Stimulated activated CD4-positive, alpha-beta T cell treated with anti-CD3 and anti-CD28 coated beads, Interleukin-4, amount 100 ng/mL, for 1 hour (primary cell): ENCODE results near the gene SLF2.

Source experiments
- DNase-seq: peaks from one replicate; pipeline ENCODE4 v3.0.0-alpha.2; 2020

The SLF2 gene

DNA sequence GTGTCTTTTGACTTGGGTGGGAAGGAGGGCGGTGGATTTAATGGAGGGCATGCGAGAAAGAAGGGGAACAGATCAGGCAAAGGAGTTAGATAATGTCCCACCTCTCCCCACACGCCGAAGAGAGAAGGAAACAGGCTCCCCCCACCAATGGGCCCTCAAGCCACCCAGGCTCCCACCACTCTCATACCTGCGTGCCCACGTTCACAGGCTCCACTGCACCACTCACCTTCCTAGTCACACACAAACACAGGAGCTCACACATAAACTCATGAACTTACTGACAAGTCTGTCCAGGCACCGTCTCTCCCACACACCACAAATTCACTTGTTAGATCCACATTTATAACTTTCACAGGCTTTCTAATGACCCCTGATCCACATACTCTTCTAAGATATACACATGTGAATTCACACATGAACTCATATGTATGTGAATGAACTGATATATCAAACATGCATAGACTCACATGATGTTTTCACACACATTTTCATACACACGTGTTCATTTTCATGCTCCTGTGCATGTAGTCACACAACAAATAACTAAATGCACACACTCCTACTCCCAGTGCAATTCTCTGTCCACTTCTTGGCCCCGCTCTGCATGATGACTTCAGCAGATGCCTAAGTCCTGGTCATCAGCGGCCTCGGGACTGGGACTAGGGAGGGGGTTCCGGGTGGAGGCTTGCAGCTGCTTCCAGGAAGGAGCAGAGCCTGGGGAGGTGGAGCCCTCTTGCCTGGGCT, 88.3 kb downstream of the SLF2 start:
- DNase-seq = no peak

DNA sequence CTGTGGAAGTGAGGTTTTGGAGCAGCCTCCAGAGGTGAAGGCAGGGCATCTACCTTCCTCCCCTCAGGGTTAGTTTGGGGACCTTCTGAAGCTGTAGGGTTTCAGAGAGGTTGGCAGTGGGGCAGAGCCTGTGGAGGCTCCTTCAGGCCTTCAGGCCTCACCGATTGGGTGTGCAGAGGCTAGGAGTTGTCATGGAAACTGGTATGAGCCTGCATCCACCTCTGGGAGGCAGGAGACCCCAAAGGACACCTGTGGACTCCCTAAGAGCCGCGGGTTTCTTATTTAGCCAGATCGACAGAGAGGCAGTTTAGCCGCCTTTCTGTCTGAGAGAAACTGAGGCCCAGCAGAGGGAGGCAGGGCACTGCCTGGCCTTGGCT, 88.9 kb downstream of the SLF2 start:
- DNase-seq = no peak

DNA sequence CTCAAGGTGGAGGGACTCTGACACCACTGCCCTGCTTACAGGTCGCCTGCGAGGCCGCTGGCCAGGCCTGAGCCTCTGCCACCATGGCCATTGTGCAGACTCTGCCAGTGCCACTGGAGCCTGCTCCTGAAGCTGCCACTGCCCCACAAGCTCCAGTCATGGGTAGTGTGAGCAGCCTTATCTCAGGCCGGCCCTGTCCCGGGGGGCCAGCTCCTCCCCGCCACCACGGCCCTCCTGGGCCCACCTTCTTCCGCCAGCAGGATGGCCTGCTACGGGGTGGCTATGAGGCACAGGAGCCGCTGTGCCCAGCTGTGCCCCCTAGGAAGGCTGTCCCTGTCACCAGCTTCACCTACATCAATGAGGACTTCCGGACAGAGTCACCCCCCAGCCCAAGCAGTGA, 89.7 kb downstream of the SLF2 start:
- no peak for DNase-seq

DNA sequence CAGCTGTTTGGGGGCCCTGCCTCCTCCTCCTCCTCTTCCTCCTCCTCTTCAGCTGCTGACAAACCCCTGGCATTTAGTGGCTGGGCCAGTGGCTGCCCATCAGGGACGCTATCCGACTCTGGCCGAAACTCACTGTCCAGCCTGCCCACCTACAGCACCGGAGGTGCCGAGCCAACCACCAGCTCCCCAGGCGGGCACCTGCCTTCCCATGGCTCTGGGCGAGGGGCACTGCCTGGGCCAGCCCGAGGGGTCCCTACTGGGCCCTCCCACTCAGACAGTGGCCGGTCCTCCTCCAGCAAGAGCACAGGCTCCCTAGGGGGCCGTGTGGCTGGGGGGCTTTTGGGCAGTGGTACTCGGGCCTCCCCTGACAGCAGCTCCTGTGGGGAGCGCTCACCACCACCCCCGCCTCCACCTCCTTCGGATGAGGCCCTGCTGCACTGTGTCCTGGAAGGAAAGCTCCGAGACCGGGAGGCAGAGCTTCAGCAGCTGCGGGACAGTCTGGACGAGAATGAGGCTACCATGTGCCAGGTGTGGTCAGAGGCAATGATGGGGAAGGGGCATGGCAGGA, 91.0 kb downstream of the SLF2 start:
- no peak for DNase-seq

DNA sequence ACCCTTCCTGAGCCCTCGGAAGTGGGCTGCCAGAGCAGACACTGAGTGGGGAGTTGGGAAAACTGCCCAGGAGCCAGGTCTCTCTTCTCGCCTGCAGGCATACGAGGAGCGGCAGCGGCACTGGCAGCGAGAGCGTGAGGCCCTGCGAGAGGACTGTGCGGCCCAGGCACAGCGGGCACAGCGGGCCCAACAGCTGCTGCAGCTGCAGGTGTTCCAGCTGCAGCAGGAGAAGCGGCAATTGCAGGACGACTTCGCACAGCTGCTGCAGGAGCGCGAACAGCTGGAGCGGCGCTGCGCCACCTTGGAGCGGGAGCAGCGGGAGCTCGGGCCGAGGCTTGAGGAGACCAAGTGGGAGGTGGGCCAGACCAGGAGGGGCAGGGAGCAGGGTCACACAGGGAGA, 92.6 kb downstream of the SLF2 start:
- DNase-seq = no peak

DNA sequence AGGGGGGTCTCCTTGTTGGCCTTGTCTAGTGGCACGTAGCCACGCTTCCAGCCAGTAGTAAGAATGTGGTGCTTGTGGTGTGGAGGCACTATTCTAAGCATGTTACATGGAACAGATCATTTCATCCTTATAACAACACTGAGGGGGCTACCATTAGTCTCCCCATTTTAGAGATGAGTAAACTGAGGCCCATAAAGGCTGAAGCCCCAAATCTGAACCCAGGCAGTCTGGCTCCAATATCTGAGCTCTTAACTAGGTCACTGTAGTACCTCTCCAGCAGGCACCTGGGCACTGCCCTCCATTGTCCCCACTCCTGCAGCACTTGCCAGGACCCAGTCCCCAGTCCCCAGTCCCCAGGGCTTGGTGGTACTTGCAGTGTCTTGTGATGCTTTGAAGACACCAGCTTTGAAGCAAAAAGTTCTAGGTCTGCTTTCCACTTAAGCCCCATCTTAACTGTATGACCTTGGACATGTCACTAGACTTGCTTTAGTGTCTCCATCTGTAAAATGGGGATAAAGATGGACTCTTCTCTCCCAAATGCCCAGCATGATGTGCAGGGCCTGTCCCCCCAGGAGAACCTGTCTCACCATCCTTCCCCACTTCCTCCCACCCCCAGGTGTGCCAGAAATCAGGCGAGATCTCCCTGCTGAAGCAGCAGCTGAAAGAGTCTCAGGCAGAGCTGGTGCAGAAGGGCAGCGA, 93.3 kb downstream of the SLF2 start:
- DNase-seq = no peak

DNA sequence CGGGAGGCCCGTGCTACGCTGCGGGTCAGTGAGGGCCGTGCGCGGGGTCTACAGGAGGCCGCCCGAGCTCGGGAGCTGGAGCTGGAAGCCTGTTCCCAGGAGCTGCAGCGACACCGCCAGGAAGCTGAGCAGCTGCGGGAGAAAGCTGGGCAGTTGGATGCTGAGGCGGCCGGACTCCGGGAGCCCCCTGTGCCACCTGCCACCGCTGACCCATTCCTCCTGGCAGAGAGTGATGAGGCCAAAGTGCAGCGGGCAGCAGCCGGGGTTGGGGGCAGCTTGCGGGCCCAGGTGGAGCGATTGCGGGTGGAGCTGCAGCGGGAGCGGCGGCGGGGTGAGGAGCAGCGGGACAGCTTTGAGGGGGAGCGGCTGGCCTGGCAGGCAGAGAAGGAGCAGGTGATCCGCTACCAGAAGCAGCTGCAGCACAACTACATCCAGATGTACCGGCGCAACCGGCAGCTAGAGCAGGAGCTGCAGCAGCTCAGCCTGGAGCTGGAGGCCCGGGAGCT, 93.9 kb downstream of the SLF2 start:
- no peak for DNase-seq

DNA sequence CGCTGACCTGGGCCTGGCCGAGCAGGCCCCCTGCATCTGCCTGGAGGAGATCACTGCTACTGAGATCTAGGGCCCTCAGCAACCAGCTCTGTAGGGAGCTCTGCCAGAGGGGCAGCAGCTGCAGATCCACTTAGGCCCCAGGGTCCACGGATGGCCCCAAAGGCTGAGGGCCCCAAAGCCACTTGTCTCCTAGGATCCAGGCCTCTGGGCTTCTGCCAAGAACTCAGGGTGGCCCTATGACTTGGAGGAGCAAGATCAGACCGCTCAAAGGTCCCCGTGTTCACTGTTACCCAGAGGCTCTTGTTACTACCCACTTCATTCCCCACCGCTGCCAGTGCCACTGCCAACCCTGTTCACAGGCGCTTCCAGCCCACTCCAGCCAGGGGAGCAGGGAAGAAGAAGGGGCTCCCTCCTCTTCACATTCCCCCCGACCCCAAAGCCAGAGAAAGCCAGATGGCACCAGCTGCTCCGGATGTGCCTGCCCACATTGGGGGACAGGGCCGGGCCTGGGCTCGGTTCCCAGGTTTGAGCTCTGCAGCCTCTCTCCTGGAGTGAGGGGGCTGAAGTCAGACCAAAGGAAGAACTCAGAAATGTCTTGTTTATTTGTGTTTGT, 94.4 kb downstream of the SLF2 start:
- no peak for DNase-seq

DNA sequence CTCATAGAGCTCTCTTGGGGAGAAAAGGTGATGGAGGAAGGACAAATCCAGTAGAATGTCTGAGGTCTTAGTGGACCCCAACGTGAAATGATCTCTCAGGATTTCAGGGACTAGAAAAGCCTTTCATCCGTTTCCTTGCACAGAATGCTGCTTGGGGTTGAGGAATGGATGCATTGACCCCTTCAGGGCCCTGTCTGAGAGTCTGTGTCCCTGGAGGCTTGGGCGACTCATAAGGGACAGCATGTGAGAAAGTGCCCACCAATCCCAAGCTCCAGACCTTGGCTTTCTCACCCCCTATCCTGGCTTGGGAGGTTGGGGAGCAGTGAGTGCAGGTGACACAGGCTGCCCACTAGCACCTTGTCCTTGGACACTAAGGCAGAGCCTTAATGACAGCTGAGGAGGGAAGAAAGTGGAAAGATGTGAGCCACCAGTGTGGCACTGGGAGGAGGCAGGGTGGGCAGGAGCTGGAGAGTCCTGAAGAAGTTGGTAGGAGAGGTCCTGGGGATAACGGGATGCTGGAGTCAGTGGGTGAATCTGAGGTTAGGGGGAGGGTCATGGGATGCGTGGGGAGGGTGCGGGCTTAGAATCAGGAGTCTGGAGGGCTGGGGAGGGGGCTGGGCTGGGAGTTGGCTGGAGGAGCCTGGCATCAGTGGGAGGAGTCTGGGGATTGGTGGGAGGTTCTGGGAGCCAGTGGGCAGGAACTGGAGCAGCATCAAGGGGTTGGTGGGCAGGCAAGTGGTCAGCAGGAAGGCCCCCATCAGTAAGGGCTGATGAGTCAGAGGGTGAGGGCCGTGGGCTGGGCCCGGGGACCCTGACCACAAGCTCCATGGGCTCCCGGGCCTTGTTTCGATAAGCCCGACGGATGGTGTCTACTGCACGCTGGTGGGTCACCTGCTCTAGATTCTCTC, 95.4 kb downstream of the SLF2 start:
- DNase-seq = no peak

DNA sequence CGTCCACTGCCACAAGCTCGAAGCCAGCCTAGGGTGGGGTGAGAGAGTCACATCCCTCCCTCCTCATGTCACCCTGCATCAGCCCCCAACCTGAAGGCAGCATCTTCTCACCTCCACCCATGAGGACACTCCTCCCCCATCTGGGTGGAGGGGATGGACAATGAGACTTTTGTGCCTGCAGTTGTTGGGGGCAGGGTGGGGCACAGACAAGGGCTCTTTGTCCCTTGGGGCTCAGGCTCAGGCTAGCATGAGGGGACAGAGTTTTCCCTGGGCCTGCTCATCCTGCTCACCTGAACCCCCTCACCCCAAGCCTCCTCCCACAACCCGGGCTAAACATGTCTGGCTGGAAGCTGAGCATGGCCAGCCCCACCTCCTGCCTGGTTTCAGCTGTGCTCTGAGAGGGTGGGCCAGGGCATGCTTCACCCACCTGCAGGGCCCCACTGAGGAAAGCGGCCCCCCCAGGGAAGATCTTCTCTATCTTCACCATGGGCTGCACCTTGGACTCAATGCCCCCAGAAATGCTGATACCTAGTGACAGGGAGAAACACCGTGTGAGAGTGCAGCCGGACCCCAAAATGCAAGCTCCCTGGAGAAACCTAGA, 96.2 kb downstream of the SLF2 start:
- DNase-seq = no peak

DNA sequence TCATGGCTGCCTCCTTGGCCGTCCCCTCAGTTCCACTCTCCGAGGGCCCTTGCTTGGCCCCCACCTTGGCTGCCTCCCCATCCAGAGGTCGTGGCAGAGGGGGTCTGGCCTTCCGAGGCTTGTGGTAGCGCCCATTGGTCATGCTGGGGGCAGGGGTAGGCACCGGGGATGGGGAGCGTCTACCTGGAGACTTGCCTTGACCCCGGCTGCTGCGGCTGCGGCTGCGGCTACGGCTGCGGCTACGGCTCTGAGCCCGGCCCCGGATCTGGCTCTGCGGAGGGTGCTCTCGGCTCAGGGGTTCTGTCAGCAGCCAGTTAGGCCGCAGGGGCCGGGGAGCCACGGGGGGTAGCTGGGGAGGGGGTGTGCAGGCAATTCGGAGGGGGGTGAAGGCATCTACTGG, 97.6 kb downstream of the SLF2 start:
- DNase-seq = no peak

DNA sequence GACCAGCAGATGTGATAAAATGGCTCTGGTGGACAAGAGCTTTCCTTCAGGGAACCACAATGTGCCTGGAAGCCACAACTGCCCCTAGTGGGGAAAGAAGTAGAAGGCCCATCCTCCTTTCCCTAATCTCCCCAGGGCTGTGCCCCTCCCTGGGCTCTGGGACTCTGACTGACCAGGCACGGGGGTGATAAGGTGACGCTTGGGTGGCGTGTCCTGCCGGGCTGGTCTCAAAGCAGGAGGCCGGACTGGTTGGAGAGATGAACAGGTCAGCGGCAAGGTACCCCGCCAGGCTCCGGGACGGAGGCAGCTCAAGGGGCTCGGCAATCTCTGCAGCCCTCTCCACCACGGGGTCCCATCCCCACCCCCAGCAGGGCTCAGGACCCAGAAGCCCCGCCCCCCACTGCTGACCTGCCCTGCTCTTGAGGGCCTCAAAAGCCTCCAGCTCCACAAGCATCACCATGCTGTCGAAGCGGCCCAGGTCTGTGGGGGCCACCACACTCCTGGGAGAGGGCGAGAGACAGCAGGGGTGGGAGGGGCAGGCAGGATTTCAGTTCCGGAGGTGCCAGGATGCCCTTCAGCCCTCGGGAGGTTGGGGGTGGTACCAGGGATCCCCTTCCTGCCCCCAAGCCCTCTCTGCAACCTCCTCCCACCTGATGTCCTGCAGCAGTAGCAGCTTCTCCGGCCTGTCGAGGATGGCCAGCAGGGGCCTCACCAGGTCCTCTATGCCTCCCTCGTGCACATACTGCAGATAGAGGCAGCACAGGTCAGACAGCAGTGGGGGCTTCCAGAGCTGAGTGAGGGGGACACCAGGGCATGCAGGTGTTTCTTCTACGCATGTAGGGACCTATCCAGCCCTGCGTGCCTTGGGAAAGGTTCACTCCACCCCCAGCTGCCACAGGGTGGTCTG, 99.0 kb downstream of the SLF2 start:
- no peak for DNase-seq

DNA sequence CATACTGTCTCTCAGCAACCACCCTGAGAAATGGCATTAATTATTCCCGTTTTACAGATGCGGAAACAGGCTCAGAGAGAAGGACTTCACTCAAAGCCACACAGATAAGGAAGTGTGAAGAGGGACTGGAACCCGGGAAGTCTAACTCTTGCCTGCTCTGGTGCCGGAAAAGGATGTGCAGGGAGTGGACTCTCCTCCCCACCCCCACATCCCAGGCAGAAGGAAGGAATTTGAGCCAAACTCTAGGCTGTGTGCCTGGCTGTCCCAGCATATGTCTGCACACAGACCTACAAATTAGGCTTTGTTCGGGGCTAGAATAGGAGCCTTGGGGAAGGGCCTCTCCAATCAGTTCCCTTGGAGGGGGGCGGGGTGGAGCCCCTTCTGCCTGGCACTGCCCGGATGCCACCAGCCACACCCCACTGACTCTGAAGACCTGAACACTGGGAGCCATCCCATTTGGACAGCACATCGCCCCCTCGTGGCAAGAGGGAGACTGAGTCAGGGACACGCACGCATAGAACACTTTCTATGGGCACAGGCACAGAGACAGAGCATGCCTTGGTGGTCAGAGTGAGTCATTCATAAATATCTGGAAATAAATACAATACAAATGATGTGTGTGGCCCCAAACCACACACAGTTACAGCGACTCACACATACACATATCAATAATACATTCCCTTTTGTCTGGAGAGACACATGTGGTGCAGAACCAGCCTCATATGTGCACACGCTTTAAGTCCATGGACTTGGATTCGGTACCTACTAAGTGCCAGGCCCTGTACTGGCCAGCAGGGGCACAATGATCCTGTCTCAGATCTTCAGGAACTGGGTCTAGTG, 100.0 kb downstream of the SLF2 start:
- DNase-seq = peak; percentile 73

DNA sequence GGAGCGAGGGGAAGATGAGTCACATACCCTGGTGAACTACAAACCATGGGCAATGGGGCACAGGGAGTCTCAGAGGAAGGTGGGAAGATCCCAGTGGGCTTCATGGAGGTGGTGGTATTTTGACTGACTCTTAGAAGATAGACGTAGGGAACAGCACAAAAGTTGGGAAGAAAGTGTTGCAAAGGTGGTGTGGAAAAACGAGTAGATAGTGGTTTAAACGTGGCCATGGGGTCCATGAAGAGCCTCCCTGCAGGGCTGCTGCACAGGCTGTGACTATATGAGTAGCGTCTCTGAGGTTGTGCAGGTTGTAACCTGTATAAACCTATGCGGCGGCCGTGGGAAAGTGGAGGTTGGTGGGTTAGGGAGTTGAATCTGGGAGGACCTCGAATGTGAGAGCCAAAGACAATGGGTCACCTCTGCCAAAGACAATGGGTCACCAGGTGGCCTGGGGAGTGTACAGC, 100.6 kb downstream of the SLF2 start:
- DNase-seq = no peak

DNA sequence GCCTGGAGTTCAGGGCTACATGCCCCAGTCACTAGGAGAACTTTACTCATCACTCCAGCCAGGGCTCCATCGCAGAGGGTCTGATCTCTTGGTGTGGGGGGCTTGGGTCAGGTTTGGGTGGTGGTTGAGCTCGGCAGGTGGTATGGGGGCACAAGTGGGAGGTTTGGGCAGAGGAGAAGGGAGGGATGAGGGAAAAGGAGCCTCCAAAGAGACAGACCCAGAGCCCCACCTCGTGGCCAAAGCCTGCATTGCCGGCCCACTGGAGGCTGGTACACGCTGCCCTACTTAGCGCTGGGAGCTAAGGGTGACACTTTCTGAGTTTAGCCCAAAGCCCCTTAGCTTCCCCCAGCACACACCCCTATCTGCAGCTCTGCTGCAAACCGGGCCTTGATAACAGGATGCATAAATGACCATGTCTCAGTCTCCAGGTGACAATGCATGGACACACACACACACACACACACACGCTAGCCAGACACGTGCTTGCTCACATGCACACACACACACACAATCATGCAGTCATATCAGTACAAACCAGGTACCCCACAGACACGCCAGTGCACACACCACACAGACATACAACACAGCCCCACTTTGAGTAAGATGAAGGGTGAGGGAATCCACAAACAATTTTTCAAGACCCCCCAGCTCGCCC, 101.6 kb downstream of the SLF2 start:
- peak; percentile 78 for DNase-seq
